HCT116 (cell line): ENCODE results near the gene REST.
"Not testable (repeated sequence)": the region's sequence is repeated elsewhere in the genome, so short reads cannot be mapped to it uniquely, and the experiment has no call there.

Source experiments
- EZH2 ChIP-seq: fragments of 200-600 bp; sonication (generic); IDR thresholded peaks from 2 replicates; pipeline ENCODE4 v1.6.1; 2017; ENCODE audit warnings: antibody characterized with exemption, mixed run types
- EZH2phosphoT487 ChIP-seq: fragments of 200-600 bp; IDR thresholded peaks from 2 replicates; pipeline ENCODE4 v1.6.1; 2018; ENCODE audit warnings: antibody characterized with exemption, borderline replicate concordance
- POLR2A ChIP-seq: IDR thresholded peaks from 2 replicates; pipeline ENCODE4 v1.7.0; 2011; ENCODE audit warnings: borderline replicate concordance; ENCODE audit not compliant: insufficient read depth, insufficient read length; ENCODE audit errors: extremely low read depth
- POLR2AphosphoS5 ChIP-seq: IDR thresholded peaks from 2 replicates; pipeline ENCODE4 v1.6.1; 2011; ENCODE audit warnings: mild to moderate bottlenecking, low read depth, low read length, moderate library complexity
- SIN3A ChIP-seq: IDR thresholded peaks from 2 replicates; pipeline ENCODE4 v1.6.1; 2012; ENCODE audit warnings: low read depth
- TCF7L2 ChIP-seq: IDR thresholded peaks from 2 replicates; pipeline ENCODE4 v1.7.0; 2011; ENCODE audit warnings: borderline replicate concordance, inconsistent platforms; ENCODE audit not compliant: insufficient read depth, insufficient read length; ENCODE audit errors: extremely low read depth
- YY1 ChIP-seq: IDR thresholded peaks from 2 replicates; pipeline ENCODE4 v1.6.1; 2011; ENCODE audit warnings: low read length, low read depth, moderate library complexity, mild to moderate bottlenecking; ENCODE audit not compliant: insufficient replicate concordance; ENCODE audit errors: extremely low read depth
- ZNF274 ChIP-seq: fragments of 200-500 bp; sonication (Bioruptor generic); IDR thresholded peaks from 2 replicates; pipeline ENCODE4 v1.6.1; 2014; ENCODE audit warnings: mild to moderate bottlenecking, low read depth, low read length, inconsistent platforms
- TF ChIP-seq, protein P1 (sequence below), 3 experiments: fragments of 200-600 bp in 1 of 3; sonication (generic) in 1 of 3; IDR thresholded peaks in 2 of 3; conservative IDR thresholded peaks in 1 of 3; 2 replicates each; pipeline ENCODE4 v1.5.1; 2012 to 2017; ENCODE audit warnings: low read depth in 2 of 3, low read length in 2 of 3, antibody characterized with exemption in 1 of 3, borderline replicate concordance in 1 of 3, control low read depth in 1 of 3, mild to moderate bottlenecking in 1 of 3, mixed read lengths in 1 of 3, mixed run types in 1 of 3, moderate library complexity in 1 of 3; ENCODE audit not compliant: insufficient read depth in 1 of 3

DNA sequence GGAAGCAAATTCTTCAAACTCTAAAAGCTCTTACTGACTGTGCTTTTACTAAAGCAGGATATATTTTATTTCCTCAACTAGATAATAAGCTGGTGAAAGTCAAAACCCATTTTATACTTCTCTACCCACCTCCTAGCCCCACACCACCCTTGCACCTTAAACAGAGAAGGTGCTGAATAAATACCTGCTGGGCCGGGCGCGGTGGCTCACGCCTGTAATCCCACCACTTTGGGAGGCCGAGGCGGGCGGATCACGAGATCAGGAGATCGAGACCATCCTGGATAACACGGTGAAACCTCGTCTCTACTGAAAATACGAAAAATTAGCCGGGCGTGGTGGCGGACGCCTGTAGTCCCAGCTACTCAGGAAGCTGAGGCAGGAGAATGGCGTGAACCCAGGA is 9.9 kb upstream of the REST start:
- not testable (repeated sequence) for TF ChIP-seq TCF7L2, POLR2A, SIN3A, EZH2phosphoT487, ZNF274, POLR2AphosphoS5, EZH2, YY1
- TF ChIP-seq, protein P1, sequence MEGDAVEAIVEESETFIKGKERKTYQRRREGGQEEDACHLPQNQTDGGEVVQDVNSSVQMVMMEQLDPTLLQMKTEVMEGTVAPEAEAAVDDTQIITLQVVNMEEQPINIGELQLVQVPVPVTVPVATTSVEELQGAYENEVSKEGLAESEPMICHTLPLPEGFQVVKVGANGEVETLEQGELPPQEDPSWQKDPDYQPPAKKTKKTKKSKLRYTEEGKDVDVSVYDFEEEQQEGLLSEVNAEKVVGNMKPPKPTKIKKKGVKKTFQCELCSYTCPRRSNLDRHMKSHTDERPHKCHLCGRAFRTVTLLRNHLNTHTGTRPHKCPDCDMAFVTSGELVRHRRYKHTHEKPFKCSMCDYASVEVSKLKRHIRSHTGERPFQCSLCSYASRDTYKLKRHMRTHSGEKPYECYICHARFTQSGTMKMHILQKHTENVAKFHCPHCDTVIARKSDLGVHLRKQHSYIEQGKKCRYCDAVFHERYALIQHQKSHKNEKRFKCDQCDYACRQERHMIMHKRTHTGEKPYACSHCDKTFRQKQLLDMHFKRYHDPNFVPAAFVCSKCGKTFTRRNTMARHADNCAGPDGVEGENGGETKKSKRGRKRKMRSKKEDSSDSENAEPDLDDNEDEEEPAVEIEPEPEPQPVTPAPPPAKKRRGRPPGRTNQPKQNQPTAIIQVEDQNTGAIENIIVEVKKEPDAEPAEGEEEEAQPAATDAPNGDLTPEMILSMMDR (IDR thresholded peaks at IDR 0.05 in 2 of 3, conservative IDR thresholded peaks at IDR 0.05 in 1 of 3; ENCODE audit: borderline replicate concordance in 1 of 3, insufficient read depth in 1 of 3, low read depth in 2 of 3, low read length in 2 of 3), result not testable (repeated sequence)
